ENCODE measurements around the gene NDUFS7. TPM values are rescaled to one million over a fixed set of nuclear protein-coding genes. Genes with fewer than 3 reads are reported as not detected.

The NDUFS7 gene
- total RNA-seq, 1 donor from 2014 or later: 76.7 TPM

GRCh38 chr19:1410136-1410786, 26.6 kb downstream of the NDUFS7 start:
- Histone ChIP-seq H3K9me3 (no peaks in the 10 kb centered on the region), H3K27ac (peak overlapping the region; percentile 97), H3K27me3 (ENCODE audit: low read depth) (no peaks in the 10 kb centered on the region), H3K4me3 (peak overlapping the region; percentile 95), H3K36me3 (peaks cover 29% of the 10 kb centered on the region), H3K4me1 (peaks cover 71% of the 10 kb centered on the region)
- intact Hi-C loops (cut with DNase I): no loop called here
- ATAC-seq (no peak), DNase-seq (no peak)
- TF ChIP-seq CTCF (IDR thresholded peaks at IDR 0.05): no peak

GRCh38 chr19:1410789-1411188, 27.1 kb downstream of the NDUFS7 start:
- TF ChIP-seq CTCF (IDR thresholded peaks at IDR 0.05): no peak
- H3K9me3 ChIP-seq: no peaks in the 10 kb centered on the region
- intact Hi-C loops (cut with DNase I): no loop called here
- DNase-seq (no peak), ATAC-seq (no peak)
- H3K4me1 ChIP-seq: peaks cover 76% of the 10 kb centered on the region
- H3K4me3 ChIP-seq: peak overlapping the region; percentile 11
- H3K27ac ChIP-seq: peak overlapping the region; percentile 97
- H3K27me3 ChIP-seq (ENCODE audit: low read depth): no peaks in the 10 kb centered on the region
- H3K36me3 ChIP-seq: peaks cover 29% of the 10 kb centered on the region

- TF ChIP-seq CTCF (IDR thresholded peaks at IDR 0.05): no peak
- Histone ChIP-seq H3K9me3 (no peaks in the 10 kb centered on the region), H3K27ac (peak overlapping the region; percentile 97), H3K4me3 (peak overlapping the region; percentile 3), H3K36me3 (peaks cover 29% of the 10 kb centered on the region), H3K27me3 (ENCODE audit: low read depth) (no peaks in the 10 kb centered on the region), H3K4me1 (peaks cover 80% of the 10 kb centered on the region)
- no peak for DNase-seq
- intact Hi-C loops (cut with DNase I): no loop called here
- ATAC-seq: no peak
Measured at GRCh38 chr19:1411255-1412191, 27.8 kb downstream of the NDUFS7 start.

DNA sequence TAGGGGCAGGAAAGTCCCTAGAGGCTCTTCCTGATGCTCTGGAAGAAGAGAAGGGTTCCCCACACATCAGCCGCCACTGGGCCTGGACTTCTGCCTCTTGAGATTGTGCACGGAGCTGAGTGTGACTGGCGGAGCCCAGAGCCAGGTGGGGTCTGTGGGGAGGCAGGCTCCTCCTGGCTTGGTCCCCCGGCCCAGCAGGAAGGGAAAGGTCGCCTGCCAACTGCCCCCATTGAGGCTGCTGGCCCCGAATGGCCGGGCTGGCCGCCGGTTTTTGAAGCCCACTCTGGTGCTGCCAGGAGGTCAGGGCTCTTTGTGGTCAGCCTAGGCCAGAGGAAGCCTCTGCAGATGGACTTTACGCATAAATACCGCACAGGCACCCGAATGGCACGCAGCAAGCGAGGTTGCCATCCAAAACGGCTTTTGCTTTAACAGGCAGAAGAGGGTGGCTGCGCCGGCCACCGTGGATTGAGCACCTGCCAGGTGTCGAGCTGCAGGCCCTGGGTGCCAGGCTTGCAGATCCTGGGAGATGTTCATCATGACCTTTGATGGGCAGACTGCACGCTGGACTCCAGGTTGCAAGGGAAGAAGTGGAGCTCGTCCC, 28.7 kb downstream of the NDUFS7 start:
- intact Hi-C loops (cut with DNase I): no loop called here
- peaks cover 86% of the 10 kb centered on the region for H3K4me1 ChIP-seq
- no peak for TF ChIP-seq CTCF (IDR thresholded peaks at IDR 0.05)
- no peaks in the 10 kb centered on the region for H3K27me3 ChIP-seq (ENCODE audit: low read depth)
- peaks cover 34% of the 10 kb centered on the region for H3K36me3 ChIP-seq
- no peak for ATAC-seq
- no peak for DNase-seq
- H3K9me3 ChIP-seq: no peaks in the 10 kb centered on the region
- H3K4me3 ChIP-seq: no peak overlapping the region
- peak overlapping the region; percentile 36 for H3K27ac ChIP-seq

DNA sequence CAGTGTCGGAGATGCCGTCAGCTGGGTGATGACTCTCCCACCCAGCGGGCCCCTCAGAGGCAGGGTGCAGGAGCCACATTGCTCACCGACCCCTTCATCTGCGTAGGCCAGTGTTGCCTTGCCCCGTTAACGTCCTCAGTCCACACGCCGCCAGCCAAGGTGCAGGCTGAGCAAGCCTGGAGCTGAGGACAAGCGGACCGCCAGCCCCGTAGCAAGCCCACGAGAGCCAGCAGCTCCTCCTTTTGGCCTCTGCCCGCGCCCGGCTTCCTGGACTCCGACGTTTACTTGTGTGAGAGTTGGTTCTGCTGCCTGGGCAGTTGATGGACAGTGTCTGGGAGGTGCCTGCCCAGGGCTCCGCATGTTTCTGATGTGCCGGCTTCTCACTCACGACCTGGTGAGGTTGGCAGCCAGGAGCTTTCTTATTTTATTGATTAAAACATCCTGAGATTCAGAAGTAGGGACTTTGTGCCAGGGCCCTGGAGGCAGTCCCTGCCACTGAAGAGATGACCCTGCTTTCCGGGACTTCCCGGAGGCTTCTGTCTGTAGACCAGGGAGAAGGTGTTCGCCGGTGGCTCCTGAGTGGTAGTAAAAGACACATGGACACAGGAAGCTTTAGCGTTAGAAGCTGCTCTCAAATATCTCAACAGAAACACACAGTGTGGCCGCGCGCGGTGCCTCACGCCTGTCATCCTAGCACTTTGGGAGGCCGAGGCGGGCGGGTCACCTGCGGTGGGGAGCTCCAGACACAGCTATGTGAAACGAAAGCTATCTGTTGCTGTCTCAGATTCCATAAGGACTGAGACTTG, 29.5 kb downstream of the NDUFS7 start:
- H3K9me3 ChIP-seq: no peaks in the 10 kb centered on the region
- peaks cover 93% of the 10 kb centered on the region for H3K4me1 ChIP-seq
- H3K27me3 ChIP-seq (ENCODE audit: low read depth): no peaks in the 10 kb centered on the region
- no peak for TF ChIP-seq CTCF (IDR thresholded peaks at IDR 0.05)
- DNase-seq (no peak), ATAC-seq (no peak)
- intact Hi-C loops (cut with DNase I): no loop called here
- peaks cover 38% of the 10 kb centered on the region for H3K36me3 ChIP-seq
- H3K4me3 ChIP-seq: no peak overlapping the region
- H3K27ac ChIP-seq: no peak overlapping the region
